NT2/D1 (cell line): ENCODE results near the gene ZDHHC1.

Source experiments
- DNase-seq: peaks from one replicate; pipeline ENCODE4 v3.0.0-alpha.2; 2011; ENCODE audit warnings: low read depth, low spot score
- H3K27me3 ChIP-seq: 2 replicates; pipeline ENCODE4 v1.6.0; 2011; ENCODE audit warnings: mild to moderate bottlenecking; ENCODE audit not compliant: insufficient read length, insufficient read depth
- H3K36me3 ChIP-seq: 2 replicates; pipeline ENCODE4 v1.6.1; 2011; ENCODE audit warnings: mild to moderate bottlenecking, low read length, mixed read lengths; ENCODE audit not compliant: insufficient read depth, insufficient read length
- H3K4me1 ChIP-seq: 2 replicates; pipeline ENCODE4 v1.5.1; 2011; ENCODE audit not compliant: insufficient read depth, insufficient read length
- H3K4me3 ChIP-seq: 2 replicates; pipeline ENCODE4 v1.5.1; 2011; ENCODE audit warnings: low read depth; ENCODE audit not compliant: insufficient read length
- H3K9ac ChIP-seq: 2 replicates; pipeline ENCODE4 v1.6.0; 2011; ENCODE audit warnings: low read depth; ENCODE audit not compliant: insufficient read length
- H3K9me3 ChIP-seq: 2 replicates; pipeline ENCODE4 v1.5.1; 2011; ENCODE audit warnings: mild to moderate bottlenecking, low read length; ENCODE audit not compliant: insufficient read depth
- SUZ12 ChIP-seq: IDR thresholded peaks from 2 replicates; pipeline ENCODE4 v1.6.1; 2011; ENCODE audit not compliant: insufficient read length, insufficient read depth; ENCODE audit errors: extremely low read depth
- YY1 ChIP-seq: IDR thresholded peaks from 2 replicates; pipeline ENCODE4 v1.6.1; 2011; ENCODE audit not compliant: insufficient read length, insufficient read depth
- ZNF274 ChIP-seq: IDR thresholded peaks from 2 replicates; pipeline ENCODE4 v1.6.1; 2011; ENCODE audit warnings: mild to moderate bottlenecking, low read depth, low read length

ZDHHC1 gene

GRCh38 chr16:67398546-67399217 lies 17.6 kb downstream of the ZDHHC1 start:
- H3K4me3 ChIP-seq: no peak overlapping the region
- DNase-seq: no peak
- H3K9me3 ChIP-seq: no peaks in the 10 kb centered on the region
- H3K4me1 ChIP-seq: peaks cover 51% of the 10 kb centered on the region
- H3K36me3 ChIP-seq: no peaks in the 10 kb centered on the region
- peak overlapping the region; percentile 65 for H3K9ac ChIP-seq
- H3K27me3 ChIP-seq: peaks cover 43% of the 10 kb centered on the region
- no peak for TF ChIP-seq ZNF274
- no peak for TF ChIP-seq SUZ12
- TF ChIP-seq YY1: no peak

- H3K9me3 ChIP-seq: no peaks in the 10 kb centered on the region
- no peaks in the 10 kb centered on the region for H3K36me3 ChIP-seq
- no peak for DNase-seq
- H3K4me1 ChIP-seq: peaks cover 53% of the 10 kb centered on the region
- H3K27me3 ChIP-seq: peaks cover 49% of the 10 kb centered on the region
- no peak for TF ChIP-seq SUZ12
- TF ChIP-seq YY1: no peak
- no peak for TF ChIP-seq ZNF274
- H3K4me3 ChIP-seq: no peak overlapping the region
- no peak overlapping the region for H3K9ac ChIP-seq
These were observed 18.3 kb downstream of the ZDHHC1 start for GRCh38 chr16:67397812-67398545.

- Histone ChIP-seq H3K4me1 (peaks cover 55% of the 10 kb centered on the region), H3K9ac (peak overlapping the region; percentile 57)
- no peak for TF ChIP-seq SUZ12
These were observed 19.1 kb downstream of the ZDHHC1 start for GRCh38 chr16:67397036-67397801.

GRCh38 chr16:67396159-67397035 lies 19.9 kb downstream of the ZDHHC1 start:
- peak; percentile 91 for DNase-seq

More at GRCh38 chr16:67397036-67397801, 19.1 kb downstream of the ZDHHC1 start:
- Histone ChIP-seq H3K4me3 (no peak overlapping the region), H3K36me3 (no peaks in the 10 kb centered on the region), H3K27me3 (peaks cover 56% of the 10 kb centered on the region), H3K9me3 (no peaks in the 10 kb centered on the region)
- no peak for DNase-seq

GRCh38 chr16:67395458-67396158 lies 20.7 kb downstream of the ZDHHC1 start:
- no peaks in the 10 kb centered on the region for H3K9me3 ChIP-seq
- no peak overlapping the region for H3K4me3 ChIP-seq
- peaks cover 46% of the 10 kb centered on the region for H3K4me1 ChIP-seq
- peaks cover 59% of the 10 kb centered on the region for H3K27me3 ChIP-seq
- peak overlapping the region; percentile 73 for H3K9ac ChIP-seq
- no peak for TF ChIP-seq SUZ12
- TF ChIP-seq YY1: no peak
- no peak for TF ChIP-seq ZNF274
- H3K36me3 ChIP-seq: no peaks in the 10 kb centered on the region
- DNase-seq: no peak

More at GRCh38 chr16:67396159-67397035, 19.9 kb downstream of the ZDHHC1 start:
- H3K9me3 ChIP-seq: no peaks in the 10 kb centered on the region
- peak overlapping the region; percentile 73 for H3K9ac ChIP-seq
- no peak for TF ChIP-seq SUZ12
- no peak for TF ChIP-seq ZNF274
- no peak for TF ChIP-seq YY1
- H3K4me1 ChIP-seq: peaks cover 52% of the 10 kb centered on the region
- H3K36me3 ChIP-seq: no peaks in the 10 kb centered on the region
- H3K4me3 ChIP-seq: peak overlapping the region; percentile 4
- peaks cover 65% of the 10 kb centered on the region for H3K27me3 ChIP-seq

GRCh38 chr16:67395105-67395457 lies 21.2 kb downstream of the ZDHHC1 start:
- Histone ChIP-seq H3K4me1 (peaks cover 46% of the 10 kb centered on the region), H3K36me3 (no peaks in the 10 kb centered on the region), H3K9ac (peak overlapping the region; percentile 65), H3K27me3 (peaks cover 59% of the 10 kb centered on the region), H3K4me3 (no peak overlapping the region), H3K9me3 (no peaks in the 10 kb centered on the region)
- TF ChIP-seq ZNF274: no peak
- no peak for TF ChIP-seq YY1
- no peak for TF ChIP-seq SUZ12
- DNase-seq: no peak
